IgD-negative memory B cell (primary cell): ENCODE data around the gene PTPRA. TPM values are rescaled to one million over a fixed set of nuclear protein-coding genes. Genes with fewer than 3 reads are reported as not detected.

Source experiments
- H3K27ac Mint-ChIP-seq, 3 donors: one replicate each; pipeline ENCODE4 v1.8.0; 2020 to 2022; ENCODE audit warnings: mild to moderate bottlenecking in 3 of 3, mixed read lengths in 3 of 3, moderate library complexity in 1 of 3
- H3K27me3 Mint-ChIP-seq: one replicate; pipeline ENCODE4 v1.8.0; 2021; ENCODE audit warnings: mixed read lengths
- H3K36me3 Mint-ChIP-seq: one replicate; pipeline ENCODE4 v1.8.0; 2020; ENCODE audit warnings: mild to moderate bottlenecking, mixed read lengths
- H3K4me1 Mint-ChIP-seq, 3 donors: one replicate each; pipeline ENCODE4 v1.8.0; 2020 to 2022; ENCODE audit warnings: mixed read lengths in 3 of 3, mild to moderate bottlenecking in 1 of 3
- H3K4me3 Mint-ChIP-seq, 4 donors: one replicate each; pipeline ENCODE4 v1.8.0; 2020 to 2022; ENCODE audit warnings: mild to moderate bottlenecking in 4 of 4, mixed read lengths in 4 of 4, moderate library complexity in 3 of 4
- H3K9me3 Mint-ChIP-seq, 3 donors: one replicate each; pipeline ENCODE4 v1.8.0; 2020 to 2021; ENCODE audit warnings: mixed read lengths in 3 of 3, mild to moderate bottlenecking in 1 of 3
- polyA plus RNA-seq: library from polyadenylated mRNA; unstranded; fragments of 300-500 nt; fragmentation: Illumina TruSeq; gene quantifications from one replicate; pipeline ENCODE4 v1.2.3, GENCODE V29; 2021

PTPRA gene
- polyA plus RNA-seq, 1 donor from 2014 or later: 22.1 TPM

GRCh38 chr20:2911200-2911599 lies 37.9 kb downstream of the PTPRA start:
- no peak overlapping the region for H3K27ac Mint-ChIP-seq
- peaks cover 0 to 6% (median 2%) of the 10 kb centered on the region in 3 donors for H3K4me1 Mint-ChIP-seq
- H3K36me3 Mint-ChIP-seq: peaks cover 3% of the 10 kb centered on the region
- H3K27me3 Mint-ChIP-seq: no peaks in the 10 kb centered on the region
- no peaks in the 10 kb centered on the region for H3K9me3 Mint-ChIP-seq
- H3K4me3 Mint-ChIP-seq: no peak overlapping the region

GRCh38 chr20:2914160-2914559 lies 40.9 kb downstream of the PTPRA start:
- Mint-ChIP-seq H3K4me1 (peaks cover 5 to 13% (median 11%) of the 10 kb centered on the region in 3 donors), H3K9me3 (no peaks in the 10 kb centered on the region), H3K4me3 (no peak overlapping the region), H3K27ac (no peak overlapping the region), H3K36me3 (peaks cover 3% of the 10 kb centered on the region), H3K27me3 (no peaks in the 10 kb centered on the region)

- no peaks in the 10 kb centered on the region for H3K27me3 Mint-ChIP-seq
- peaks cover 18 to 24% (median 19%) of the 10 kb centered on the region in 3 donors for H3K4me1 Mint-ChIP-seq
- H3K4me3 Mint-ChIP-seq: no peak overlapping the region
- no peaks in the 10 kb centered on the region for H3K9me3 Mint-ChIP-seq
- H3K36me3 Mint-ChIP-seq: peaks cover 6% of the 10 kb centered on the region
- no peak overlapping the region for H3K27ac Mint-ChIP-seq
These were observed 44.0 kb downstream of the PTPRA start for GRCh38 chr20:2917266-2917665.

- peaks cover 6% of the 10 kb centered on the region for H3K36me3 Mint-ChIP-seq
- H3K4me3 Mint-ChIP-seq: peak overlapping the region in 1 of 4 donors; percentile 79
- no peaks in the 10 kb centered on the region for H3K9me3 Mint-ChIP-seq
- H3K4me1 Mint-ChIP-seq: peaks cover 18 to 24% (median 19%) of the 10 kb centered on the region in 3 donors
- H3K27ac Mint-ChIP-seq: peak overlapping the region in 1 of 3 donors; percentile 69
- no peaks in the 10 kb centered on the region for H3K27me3 Mint-ChIP-seq
These were observed 45.1 kb downstream of the PTPRA start for GRCh38 chr20:2918096-2919049.

GRCh38 chr20:2919518-2920245 lies 46.4 kb downstream of the PTPRA start:
- H3K4me3 Mint-ChIP-seq: no peak overlapping the region

GRCh38 chr20:2920473-2920872 lies 47.2 kb downstream of the PTPRA start:
- Mint-ChIP-seq H3K27me3 (no peaks in the 10 kb centered on the region), H3K4me1 (peaks cover 18 to 19% (median 19%) of the 10 kb centered on the region in 3 donors), H3K9me3 (no peaks in the 10 kb centered on the region), H3K36me3 (peaks cover 10% of the 10 kb centered on the region), H3K27ac (peak overlapping the region in 1 of 3 donors; percentile 43), H3K4me3 (peak overlapping the region in 1 of 4 donors; percentile 55)

More at GRCh38 chr20:2919518-2920245, 46.4 kb downstream of the PTPRA start:
- Mint-ChIP-seq H3K36me3 (peaks cover 9% of the 10 kb centered on the region), H3K4me1 (peaks cover 19 to 23% (median 19%) of the 10 kb centered on the region in 3 donors), H3K27ac (no peak overlapping the region), H3K9me3 (no peaks in the 10 kb centered on the region), H3K27me3 (no peaks in the 10 kb centered on the region)

GRCh38 chr20:2921506-2921905 lies 48.2 kb downstream of the PTPRA start:
- Mint-ChIP-seq H3K4me1 (peaks cover 17 to 19% (median 18%) of the 10 kb centered on the region in 3 donors), H3K9me3 (no peaks in the 10 kb centered on the region), H3K27me3 (no peaks in the 10 kb centered on the region), H3K36me3 (peaks cover 10% of the 10 kb centered on the region), H3K4me3 (no peak overlapping the region), H3K27ac (peak overlapping the region in 1 of 3 donors; percentile 43)

- Mint-ChIP-seq H3K27me3 (no peaks in the 10 kb centered on the region), H3K4me1 (peaks cover 16 to 18% (median 17%) of the 10 kb centered on the region in 3 donors), H3K27ac (no peak overlapping the region), H3K4me3 (no peak overlapping the region), H3K36me3 (peaks cover 10% of the 10 kb centered on the region), H3K9me3 (no peaks in the 10 kb centered on the region)
These were observed 49.7 kb downstream of the PTPRA start for GRCh38 chr20:2922957-2923356.

- no peaks in the 10 kb centered on the region for H3K27me3 Mint-ChIP-seq
- peaks cover 9% of the 10 kb centered on the region for H3K36me3 Mint-ChIP-seq
- no peaks in the 10 kb centered on the region for H3K9me3 Mint-ChIP-seq
- H3K27ac Mint-ChIP-seq: no peak overlapping the region
- no peaks in the 10 kb centered on the region for H3K4me1 Mint-ChIP-seq
- H3K4me3 Mint-ChIP-seq: no peak overlapping the region
These were observed 57.3 kb downstream of the PTPRA start for GRCh38 chr20:2930538-2930937.

GRCh38 chr20:2932498-2932897 lies 59.2 kb downstream of the PTPRA start:
- no peak overlapping the region for H3K4me3 Mint-ChIP-seq
- no peaks in the 10 kb centered on the region for H3K9me3 Mint-ChIP-seq
- H3K36me3 Mint-ChIP-seq: peaks cover 9% of the 10 kb centered on the region
- no peaks in the 10 kb centered on the region for H3K27me3 Mint-ChIP-seq
- no peak overlapping the region for H3K27ac Mint-ChIP-seq
- H3K4me1 Mint-ChIP-seq: peaks cover 0 to 3% (median 0%) of the 10 kb centered on the region in 3 donors

- H3K4me1 Mint-ChIP-seq: peaks cover 4 to 9% (median 7%) of the 10 kb centered on the region in 3 donors
- peak overlapping the region in 1 of 3 donors; percentile 48 for H3K27ac Mint-ChIP-seq
- peaks cover 13% of the 10 kb centered on the region for H3K36me3 Mint-ChIP-seq
- H3K9me3 Mint-ChIP-seq: no peaks in the 10 kb centered on the region
- no peak overlapping the region for H3K4me3 Mint-ChIP-seq
- no peaks in the 10 kb centered on the region for H3K27me3 Mint-ChIP-seq
These were observed 64.6 kb downstream of the PTPRA start for GRCh38 chr20:2937902-2938301.

- no peak overlapping the region for H3K4me3 Mint-ChIP-seq
- peaks cover 4 to 11% (median 9%) of the 10 kb centered on the region in 3 donors for H3K4me1 Mint-ChIP-seq
- no peak overlapping the region for H3K27ac Mint-ChIP-seq
- no peaks in the 10 kb centered on the region for H3K27me3 Mint-ChIP-seq
- H3K9me3 Mint-ChIP-seq: no peaks in the 10 kb centered on the region
- peaks cover 14% of the 10 kb centered on the region for H3K36me3 Mint-ChIP-seq
These were observed 69.2 kb downstream of the PTPRA start for GRCh38 chr20:2942439-2942838.

GRCh38 chr20:2946988-2947961 lies 74.0 kb downstream of the PTPRA start:
- Mint-ChIP-seq H3K27ac (peak overlapping the region in 1 of 3 donors; percentile 43), H3K36me3 (peaks cover 6% of the 10 kb centered on the region), H3K27me3 (no peaks in the 10 kb centered on the region), H3K9me3 (no peaks in the 10 kb centered on the region), H3K4me3 (no peak overlapping the region), H3K4me1 (peaks cover 0 to 7% (median 0%) of the 10 kb centered on the region in 3 donors)

- Mint-ChIP-seq H3K27me3 (no peaks in the 10 kb centered on the region), H3K4me3 (peak overlapping the region in 1 of 4 donors; percentile 34), H3K36me3 (peaks cover 6% of the 10 kb centered on the region), H3K27ac (no peak overlapping the region), H3K9me3 (no peaks in the 10 kb centered on the region), H3K4me1 (peaks cover 0 to 9% (median 2%) of the 10 kb centered on the region in 3 donors)
These were observed 75.7 kb downstream of the PTPRA start for GRCh38 chr20:2948968-2949367.
